ENCODE data around the gene PIM1. TPM values are rescaled to one million over a fixed set of nuclear protein-coding genes. Genes with fewer than 3 reads are reported as not detected.

The PIM1 gene
- total and polyA plus RNA-seq, 2 donors: 25.7 to 55.8 TPM

GRCh38 chr6:37131104-37131959, 38.6 kb upstream of the PIM1 start:
- WGBS: 28% methylated on average over 15 of the region's 15 CpGs
- DNase-seq (ENCODE audit: extremely low spot score): no peak
- H3K4me3 ChIP-seq (ENCODE audit: low read depth, low read length): no peak overlapping the region
- no peaks in the 10 kb centered on the region for H3K36me3 ChIP-seq (ENCODE audit: insufficient read depth)
- no peaks in the 10 kb centered on the region for H3K4me1 ChIP-seq (ENCODE audit: insufficient read depth)
- peak overlapping the region; percentile 77 for H3K27ac ChIP-seq (ENCODE audit: low read depth)

GRCh38 chr6:37131960-37132253, 38.0 kb upstream of the PIM1 start:
- DNase-seq (ENCODE audit: extremely low spot score): no peak
- Histone ChIP-seq H3K4me1 (ENCODE audit: insufficient read depth) (no peaks in the 10 kb centered on the region), H3K36me3 (ENCODE audit: insufficient read depth) (no peaks in the 10 kb centered on the region), H3K27ac (ENCODE audit: low read depth) (no peak overlapping the region), H3K4me3 (ENCODE audit: low read depth, low read length) (no peak overlapping the region)

GRCh38 chr6:37134036-37134395, 35.9 kb upstream of the PIM1 start:
- H3K4me1 ChIP-seq (ENCODE audit: insufficient read depth): no peaks in the 10 kb centered on the region

GRCh38 chr6:37134396-37135191, 35.4 kb upstream of the PIM1 start:
- Histone ChIP-seq H3K36me3 (ENCODE audit: insufficient read depth) (no peaks in the 10 kb centered on the region), H3K27ac (ENCODE audit: low read depth) (peak overlapping the region; percentile 93), H3K4me1 (ENCODE audit: insufficient read depth) (no peaks in the 10 kb centered on the region), H3K4me3 (ENCODE audit: low read depth, low read length) (no peak overlapping the region)
- DNase-seq (ENCODE audit: extremely low spot score): no peak
- 31% methylated on average over 11 of the region's 11 CpGs for WGBS

More at GRCh38 chr6:37134036-37134395, 35.9 kb upstream of the PIM1 start:
- Histone ChIP-seq H3K4me3 (ENCODE audit: low read depth, low read length) (no peak overlapping the region), H3K27ac (ENCODE audit: low read depth) (peak overlapping the region; percentile 93), H3K36me3 (ENCODE audit: insufficient read depth) (no peaks in the 10 kb centered on the region)
- DNase-seq (ENCODE audit: extremely low spot score): no peak
- WGBS: 38% methylated on average over 8 of the region's 8 CpGs

- 74% methylated on average over 9 of the region's 9 CpGs for WGBS
- Histone ChIP-seq H3K4me1 (ENCODE audit: insufficient read depth) (no peaks in the 10 kb centered on the region), H3K27ac (ENCODE audit: low read depth) (no peak overlapping the region), H3K36me3 (ENCODE audit: insufficient read depth) (no peaks in the 10 kb centered on the region), H3K4me3 (ENCODE audit: low read depth, low read length) (no peak overlapping the region)
- no peak for DNase-seq (ENCODE audit: extremely low spot score)
These were observed 33.9 kb upstream of the PIM1 start for GRCh38 chr6:37135835-37136694.

GRCh38 chr6:37136821-37137200, 33.1 kb upstream of the PIM1 start:
- H3K36me3 ChIP-seq (ENCODE audit: insufficient read depth): no peaks in the 10 kb centered on the region
- peak overlapping the region; percentile 25 for H3K27ac ChIP-seq (ENCODE audit: low read depth)
- no peak overlapping the region for H3K4me3 ChIP-seq (ENCODE audit: low read depth, low read length)
- no peaks in the 10 kb centered on the region for H3K4me1 ChIP-seq (ENCODE audit: insufficient read depth)
- no peak for DNase-seq (ENCODE audit: extremely low spot score)
- WGBS: 64% methylated on average over 7 of the region's 7 CpGs

GRCh38 chr6:37137201-37138090, 32.5 kb upstream of the PIM1 start:
- Histone ChIP-seq H3K36me3 (ENCODE audit: insufficient read depth) (no peaks in the 10 kb centered on the region), H3K4me3 (ENCODE audit: low read depth, low read length) (no peak overlapping the region), H3K4me1 (ENCODE audit: insufficient read depth) (no peaks in the 10 kb centered on the region), H3K27ac (ENCODE audit: low read depth) (peak overlapping the region; percentile 25)
- peak; percentile 83 for DNase-seq (ENCODE audit: extremely low spot score)
- 31% methylated on average over 19 of the region's 19 CpGs for WGBS

- H3K27ac ChIP-seq (ENCODE audit: low read depth): no peak overlapping the region
- no peaks in the 10 kb centered on the region for H3K36me3 ChIP-seq (ENCODE audit: insufficient read depth)
- WGBS: 69% methylated on average over 1 of the region's 1 CpG
- no peaks in the 10 kb centered on the region for H3K4me1 ChIP-seq (ENCODE audit: insufficient read depth)
- no peak overlapping the region for H3K4me3 ChIP-seq (ENCODE audit: low read depth, low read length)
- no peak for DNase-seq (ENCODE audit: extremely low spot score)
These were observed 31.1 kb upstream of the PIM1 start for GRCh38 chr6:37138856-37139229.

GRCh38 chr6:37139230-37139962, 30.6 kb upstream of the PIM1 start:
- Histone ChIP-seq H3K36me3 (ENCODE audit: insufficient read depth) (no peaks in the 10 kb centered on the region), H3K27ac (ENCODE audit: low read depth) (no peak overlapping the region), H3K4me3 (ENCODE audit: low read depth, low read length) (no peak overlapping the region), H3K4me1 (ENCODE audit: insufficient read depth) (no peaks in the 10 kb centered on the region)
- no peak for DNase-seq (ENCODE audit: extremely low spot score)
- WGBS: 83% methylated on average over 5 of the region's 5 CpGs

GRCh38 chr6:37140145-37140544, 29.8 kb upstream of the PIM1 start:
- H3K27ac ChIP-seq (ENCODE audit: low read depth): no peak overlapping the region
- H3K4me1 ChIP-seq (ENCODE audit: insufficient read depth): no peaks in the 10 kb centered on the region
- H3K4me3 ChIP-seq (ENCODE audit: low read depth, low read length): no peak overlapping the region

GRCh38 chr6:37141281-37142049, 28.5 kb upstream of the PIM1 start:
- Histone ChIP-seq H3K36me3 (ENCODE audit: insufficient read depth) (no peaks in the 10 kb centered on the region), H3K4me3 (ENCODE audit: low read depth, low read length) (no peak overlapping the region), H3K27ac (ENCODE audit: low read depth) (no peak overlapping the region), H3K4me1 (ENCODE audit: insufficient read depth) (no peaks in the 10 kb centered on the region)
- no peak for DNase-seq (ENCODE audit: extremely low spot score)
- 35% methylated on average over 5 of the region's 5 CpGs for WGBS

More at GRCh38 chr6:37140145-37140544, 29.8 kb upstream of the PIM1 start:
- no peaks in the 10 kb centered on the region for H3K36me3 ChIP-seq (ENCODE audit: insufficient read depth)
- 57% methylated on average over 3 of the region's 3 CpGs for whole genome bisulfite sequencing
- no peak for DNase-seq (ENCODE audit: extremely low spot score)
